ENCODE results near the gene ROR1.

DNA sequence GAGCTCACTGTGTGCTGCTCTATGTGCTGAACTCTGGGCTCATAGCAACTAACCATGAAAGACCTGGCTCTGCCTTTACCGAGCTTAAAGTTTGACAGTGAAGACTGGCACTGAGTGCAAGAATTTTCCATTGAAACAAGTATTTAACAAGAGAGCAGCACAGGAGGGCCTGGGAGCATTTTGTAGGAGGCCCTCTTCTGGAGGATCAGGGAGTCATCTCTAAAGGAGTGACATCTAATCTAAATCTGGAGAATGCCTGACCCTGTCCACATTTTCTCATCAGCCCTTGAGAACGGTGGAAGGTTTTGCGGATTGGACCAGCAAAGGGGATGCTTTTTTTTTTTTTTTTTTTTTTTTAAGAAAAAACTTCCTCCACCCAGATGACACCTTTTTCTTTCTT is 150.8 kb downstream of the ROR1 start:
- no peak for TF ChIP-seq EZH2 (IDR thresholded peaks at IDR 0.05; ENCODE audit: borderline replicate concordance, low read depth, low read length, severe bottlenecking)
- TF ChIP-seq, protein P1, sequence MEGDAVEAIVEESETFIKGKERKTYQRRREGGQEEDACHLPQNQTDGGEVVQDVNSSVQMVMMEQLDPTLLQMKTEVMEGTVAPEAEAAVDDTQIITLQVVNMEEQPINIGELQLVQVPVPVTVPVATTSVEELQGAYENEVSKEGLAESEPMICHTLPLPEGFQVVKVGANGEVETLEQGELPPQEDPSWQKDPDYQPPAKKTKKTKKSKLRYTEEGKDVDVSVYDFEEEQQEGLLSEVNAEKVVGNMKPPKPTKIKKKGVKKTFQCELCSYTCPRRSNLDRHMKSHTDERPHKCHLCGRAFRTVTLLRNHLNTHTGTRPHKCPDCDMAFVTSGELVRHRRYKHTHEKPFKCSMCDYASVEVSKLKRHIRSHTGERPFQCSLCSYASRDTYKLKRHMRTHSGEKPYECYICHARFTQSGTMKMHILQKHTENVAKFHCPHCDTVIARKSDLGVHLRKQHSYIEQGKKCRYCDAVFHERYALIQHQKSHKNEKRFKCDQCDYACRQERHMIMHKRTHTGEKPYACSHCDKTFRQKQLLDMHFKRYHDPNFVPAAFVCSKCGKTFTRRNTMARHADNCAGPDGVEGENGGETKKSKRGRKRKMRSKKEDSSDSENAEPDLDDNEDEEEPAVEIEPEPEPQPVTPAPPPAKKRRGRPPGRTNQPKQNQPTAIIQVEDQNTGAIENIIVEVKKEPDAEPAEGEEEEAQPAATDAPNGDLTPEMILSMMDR (IDR thresholded peaks at IDR 0.05; ENCODE audit: borderline replicate concordance, extremely low read depth, low read length, poor library complexity, severe bottlenecking), result no peak
